Activated effector memory CD4-positive, alpha-beta T cell treated with Interleukin-2 at 50 U/mL for 16 hours (primary cell): ENCODE measurements around the gene PIK3R1.

Experiments
- DNase-seq: peaks from one replicate; pipeline ENCODE4 v3.0.0-alpha.2; 2020

The PIK3R1 gene

GRCh38 chr5:68332556-68332955 is 117.0 kb downstream of the PIK3R1 start:
- DNase-seq, result no peak

GRCh38 chr5:68333649-68334552 is 118.3 kb downstream of the PIK3R1 start:
- DNase-seq, result no peak

- DNase-seq, result no peak
Observed at GRCh38 chr5:68334553-68334886, 119.0 kb downstream of the PIK3R1 start.

DNA sequence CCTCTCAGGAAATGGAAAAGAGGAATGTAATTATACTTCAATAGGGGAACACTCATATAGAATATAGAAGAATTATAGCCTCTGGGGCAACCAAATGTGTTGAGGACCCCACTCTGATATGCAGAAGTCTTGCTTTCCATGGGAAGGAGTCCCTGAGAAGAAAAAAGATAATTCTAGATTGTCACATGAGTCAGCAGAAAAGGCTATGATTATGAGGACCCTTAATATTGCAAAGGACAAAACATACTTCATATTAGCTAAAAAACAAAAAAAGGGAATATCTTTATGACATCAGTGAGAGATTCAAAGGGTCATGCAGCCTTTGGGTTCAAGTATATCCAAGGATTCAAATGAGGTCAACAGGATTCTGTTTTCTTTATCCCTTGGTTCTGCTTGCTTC is 119.5 kb downstream of the PIK3R1 start:
- DNase-seq, result no peak

GRCh38 chr5:68336200-68336599 is 120.6 kb downstream of the PIK3R1 start:
- DNase-seq, result no peak

GRCh38 chr5:68337235-68337634 is 121.7 kb downstream of the PIK3R1 start:
- DNase-seq, result no peak

- no peak for DNase-seq
Observed at GRCh38 chr5:68339921-68340321, 124.4 kb downstream of the PIK3R1 start.

DNA sequence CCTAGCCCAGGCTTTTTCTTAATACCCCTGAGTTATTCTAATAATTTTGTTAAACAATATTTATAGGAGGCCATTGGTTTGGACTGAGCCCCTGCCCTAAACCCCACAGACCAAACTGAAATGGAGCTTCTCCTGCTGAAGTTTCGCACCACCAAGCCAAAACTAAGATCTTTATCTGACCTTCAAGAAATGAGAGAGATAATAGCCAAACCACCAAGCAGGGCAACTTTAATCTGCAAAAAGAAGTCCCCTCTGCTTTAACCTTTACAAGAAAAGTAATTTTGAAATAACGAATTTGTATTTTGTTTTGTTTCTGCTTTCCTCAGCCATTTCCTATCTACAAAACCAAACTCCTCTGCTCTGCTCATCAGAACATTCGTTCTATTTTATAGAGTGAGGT is 125.5 kb downstream of the PIK3R1 start:
- no peak for DNase-seq

GRCh38 chr5:68342693-68343092 is 127.1 kb downstream of the PIK3R1 start:
- DNase-seq, result no peak

GRCh38 chr5:68343421-68343826 is 127.9 kb downstream of the PIK3R1 start:
- no peak for DNase-seq

DNA sequence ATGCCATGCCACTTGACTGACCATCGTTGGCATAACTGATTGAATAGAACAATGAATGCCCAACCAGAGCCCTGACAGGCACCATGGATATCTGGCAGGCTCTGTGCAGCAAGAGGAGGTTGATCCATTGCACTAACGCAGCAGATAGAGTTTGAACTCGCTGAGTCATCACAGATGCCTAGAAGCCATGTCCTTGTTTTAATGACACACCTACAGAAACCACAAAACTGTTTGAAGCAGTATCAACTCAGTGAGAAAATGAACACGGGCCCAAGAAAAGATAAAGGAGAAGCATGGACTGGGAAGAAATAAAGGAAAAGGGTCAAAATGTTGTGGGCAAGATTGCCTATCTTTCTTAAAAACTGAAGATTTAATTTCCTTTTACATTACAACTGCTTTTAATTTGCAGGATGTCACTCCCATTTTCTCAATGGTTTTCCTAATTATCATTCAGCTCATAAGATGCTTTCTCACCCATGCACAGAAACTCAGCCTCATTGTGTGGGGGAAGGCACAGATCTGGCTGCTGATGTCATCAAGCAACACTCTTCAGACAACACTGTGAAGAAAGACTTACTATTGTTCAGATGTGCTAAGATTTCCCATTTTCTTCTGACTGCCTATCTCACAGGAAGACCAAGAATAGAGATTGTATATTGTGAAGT is 129.0 kb downstream of the PIK3R1 start:
- DNase-seq, result no peak

- no peak for DNase-seq
Observed at GRCh38 chr5:68345171-68345570, 129.6 kb downstream of the PIK3R1 start.

- DNase-seq, result no peak
Observed at GRCh38 chr5:68345582-68345981, 130.0 kb downstream of the PIK3R1 start.

- no peak for DNase-seq
Observed at GRCh38 chr5:68347536-68347935, 132.0 kb downstream of the PIK3R1 start.

- no peak for DNase-seq
Observed at GRCh38 chr5:68348447-68349222, 133.1 kb downstream of the PIK3R1 start.

DNA sequence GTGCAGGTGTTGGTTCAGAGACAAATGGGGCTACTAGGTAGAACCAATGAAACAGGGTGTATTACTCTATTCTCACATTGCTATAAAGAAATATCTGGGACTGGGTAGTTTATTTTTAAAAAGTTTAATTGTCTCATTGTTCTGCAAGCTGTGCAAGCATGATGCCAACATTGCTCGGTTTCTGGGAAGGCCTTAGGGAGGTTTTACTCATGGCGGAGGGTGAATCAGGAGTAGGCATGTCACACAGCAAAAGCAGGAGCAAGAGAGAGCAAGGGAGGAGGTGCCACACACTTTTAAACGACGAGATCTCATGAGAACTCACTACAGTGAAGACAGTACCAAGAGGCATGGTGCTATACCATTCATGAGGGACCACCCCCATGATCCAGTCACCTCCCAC is 134.6 kb downstream of the PIK3R1 start:
- DNase-seq, result no peak
